Stomach smooth muscle (tissue), 2 donors: ENCODE measurements around the gene METTL14.
A peak's percentile ranks its signal among the peaks of the same experiment; 100 is the strongest.

Experiments
- H3K27ac ChIP-seq: one replicate; pipeline ENCODE4 v1.7.0; 2013; ENCODE audit warnings: mild to moderate bottlenecking, low read length, inconsistent platforms
- H3K27me3 ChIP-seq, 2 donors: one replicate each; pipeline ENCODE4 v1.7.0; 2013; ENCODE audit warnings: low read length in 2 of 2; ENCODE audit not compliant: insufficient read depth in 2 of 2, control insufficient read depth in 1 of 2
- H3K36me3 ChIP-seq, 2 donors: one replicate each; pipeline ENCODE4 v1.7.0; 2013; ENCODE audit warnings: low read length in 2 of 2; ENCODE audit not compliant: control insufficient read depth in 2 of 2, insufficient read depth in 2 of 2
- H3K4me1 ChIP-seq: one replicate; pipeline ENCODE4 v1.7.0; 2013; ENCODE audit warnings: low read length; ENCODE audit not compliant: control insufficient read depth, insufficient read depth
- H3K4me3 ChIP-seq, 2 donors: one replicate each; pipeline ENCODE4 v1.7.0; 2013; ENCODE audit warnings: low read length in 2 of 2
- H3K9ac ChIP-seq, 2 donors: one replicate each; pipeline ENCODE4 v1.7.0; 2013; ENCODE audit warnings: low read length in 2 of 2, mild to moderate bottlenecking in 1 of 2
- H3K9me3 ChIP-seq, 2 donors: one replicate each; pipeline ENCODE4 v1.7.0; 2013; ENCODE audit warnings: low read length in 2 of 2; ENCODE audit not compliant: control insufficient read depth in 2 of 2
- donor health status: healthy.
- donor health status: Pancreatic carcinoma.

The METTL14 gene

DNA sequence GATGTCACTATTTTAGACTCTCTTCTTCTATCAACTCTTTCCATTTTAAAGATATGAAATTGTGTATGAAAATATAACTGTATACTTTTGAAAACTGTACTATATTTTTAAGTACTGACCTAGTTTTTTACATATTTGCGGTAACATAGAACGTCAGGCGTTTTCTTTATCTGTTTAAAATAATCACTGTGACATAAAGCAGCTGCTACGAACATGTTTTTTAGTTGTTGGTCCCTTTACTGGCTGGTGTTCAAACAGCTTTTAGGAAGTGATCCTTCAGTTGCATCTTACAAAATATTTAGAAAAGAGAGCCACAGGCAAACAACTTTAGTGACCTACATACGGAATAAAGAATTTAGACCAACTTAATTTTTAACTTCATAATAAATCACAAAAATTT is 73.1 kb downstream of the METTL14 start:
- no peaks in the 10 kb centered on the region for H3K9me3 ChIP-seq
- H3K9ac ChIP-seq, result no peak overlapping the region
- no peaks in the 10 kb centered on the region for H3K27me3 ChIP-seq
- peak overlapping the region; percentile 75 for H3K27ac ChIP-seq
- H3K36me3 ChIP-seq, result no peaks in the 10 kb centered on the region
- H3K4me1 ChIP-seq, result peaks cover 20% of the 10 kb centered on the region
- H3K4me3 ChIP-seq, result no peak overlapping the region

DNA sequence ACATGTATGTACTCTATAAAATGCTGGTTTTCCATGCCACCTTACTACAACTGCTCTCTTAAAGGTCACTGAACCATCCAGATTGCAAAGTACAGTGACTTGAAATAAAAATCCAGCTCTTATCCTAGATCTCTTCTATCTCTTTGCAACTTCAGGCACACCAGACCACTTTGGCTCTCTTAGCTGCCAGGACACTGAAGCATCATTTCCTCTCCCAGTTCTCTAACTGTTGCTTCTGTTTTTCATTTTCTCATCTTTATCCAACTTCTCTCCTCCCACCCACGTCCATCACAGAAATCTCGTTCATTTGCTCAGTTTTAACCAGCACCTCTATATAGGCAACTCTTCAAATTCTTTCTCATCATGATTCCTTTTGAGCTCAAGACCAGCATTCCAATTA is 74.3 kb downstream of the METTL14 start:
- no peak overlapping the region for H3K9ac ChIP-seq
- no peaks in the 10 kb centered on the region for H3K27me3 ChIP-seq
- H3K27ac ChIP-seq, result peak overlapping the region; percentile 1
- H3K36me3 ChIP-seq, result no peaks in the 10 kb centered on the region
- H3K4me3 ChIP-seq, result no peak overlapping the region
- no peaks in the 10 kb centered on the region for H3K9me3 ChIP-seq
- peaks cover 21% of the 10 kb centered on the region for H3K4me1 ChIP-seq

GRCh38 chr4:118760092-118760491 is 74.9 kb downstream of the METTL14 start:
- no peaks in the 10 kb centered on the region for H3K9me3 ChIP-seq
- H3K9ac ChIP-seq, result no peak overlapping the region
- peaks cover 22% of the 10 kb centered on the region for H3K4me1 ChIP-seq
- no peaks in the 10 kb centered on the region for H3K27me3 ChIP-seq
- no peaks in the 10 kb centered on the region for H3K36me3 ChIP-seq
- H3K4me3 ChIP-seq, result no peak overlapping the region
- peak overlapping the region; percentile 1 for H3K27ac ChIP-seq

GRCh38 chr4:118760493-118760892 is 75.3 kb downstream of the METTL14 start:
- no peaks in the 10 kb centered on the region for H3K27me3 ChIP-seq
- peak overlapping the region; percentile 1 for H3K27ac ChIP-seq
- H3K9me3 ChIP-seq, result no peaks in the 10 kb centered on the region
- no peak overlapping the region for H3K9ac ChIP-seq
- H3K36me3 ChIP-seq, result no peaks in the 10 kb centered on the region
- no peak overlapping the region for H3K4me3 ChIP-seq
- peaks cover 22% of the 10 kb centered on the region for H3K4me1 ChIP-seq

DNA sequence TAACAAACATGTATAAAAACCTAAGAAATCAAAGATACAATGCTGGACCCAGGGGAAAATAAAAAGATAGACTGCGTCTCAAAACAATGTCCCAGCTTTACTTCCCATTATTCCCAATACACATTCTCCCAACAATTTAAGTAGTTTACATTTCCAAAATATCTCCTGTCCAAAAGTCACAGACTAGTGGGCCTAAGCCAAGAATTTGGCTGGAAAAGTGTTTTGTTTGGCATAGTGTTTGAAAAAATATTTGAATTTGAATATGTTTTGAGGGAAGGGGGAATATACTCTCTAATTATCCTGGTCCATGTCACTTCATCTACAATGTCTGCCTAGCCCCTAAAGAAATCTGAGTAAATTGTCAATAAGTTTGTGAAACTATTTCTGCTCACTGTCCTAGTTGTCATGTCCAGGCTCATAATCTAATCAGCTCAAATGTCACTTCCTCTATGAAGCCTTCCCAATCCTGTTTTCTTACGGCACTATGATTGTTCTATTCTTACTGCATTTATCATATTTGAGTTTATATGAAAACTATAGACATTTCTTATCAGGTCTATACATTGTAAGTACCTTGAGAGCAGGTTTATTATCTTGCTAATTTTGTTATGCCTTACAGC is 76.3 kb downstream of the METTL14 start:
- peak overlapping the region in 1 of 2 donors; percentile 8 for H3K9ac ChIP-seq
- peak overlapping the region in 1 of 2 donors; percentile 24 for H3K4me3 ChIP-seq
- H3K9me3 ChIP-seq, result no peaks in the 10 kb centered on the region
- H3K4me1 ChIP-seq, result peaks cover 22% of the 10 kb centered on the region
- no peaks in the 10 kb centered on the region for H3K27me3 ChIP-seq
- peaks cover 0 to 3% of the 10 kb centered on the region in 2 donors for H3K36me3 ChIP-seq
- H3K27ac ChIP-seq, result peak overlapping the region; percentile 74

- Histone ChIP-seq H3K4me3 (no peak overlapping the region), H3K9me3 (no peaks in the 10 kb centered on the region), H3K27me3 (no peaks in the 10 kb centered on the region), H3K4me1 (peaks cover 16% of the 10 kb centered on the region), H3K9ac (peak overlapping the region in 1 of 2 donors; percentile 13), H3K36me3 (peaks cover 5 to 9% of the 10 kb centered on the region in 2 donors), H3K27ac (peak overlapping the region; percentile 74)
These were observed 77.0 kb downstream of the METTL14 start for GRCh38 chr4:118762155-118762554.

- Histone ChIP-seq H3K4me3 (no peak overlapping the region), H3K36me3 (peaks cover 6 to 10% of the 10 kb centered on the region in 2 donors), H3K9me3 (no peaks in the 10 kb centered on the region), H3K27ac (peak overlapping the region; percentile 74), H3K27me3 (no peaks in the 10 kb centered on the region), H3K9ac (no peak overlapping the region), H3K4me1 (peaks cover 12% of the 10 kb centered on the region)
These were observed 77.7 kb downstream of the METTL14 start for GRCh38 chr4:118762730-118763477.
